ENCODE measurements around the gene CCDC183.

The CCDC183 gene

GRCh38 chr9:136828474-136829140 is 32.5 kb downstream of the CCDC183 start:
- Histone ChIP-seq H3K79me2 (ENCODE audit: control insufficient read depth, low read length) (no peaks in the 10 kb centered on the region; the same call in 1 of the 2 replicates), H3K4me2 (ENCODE audit: low read length) (no peak overlapping the region), H3K9me2 (replicated peaks; ENCODE audit: control insufficient read depth, low read length) (no peaks in the 10 kb centered on the region), H3K36me3 (ENCODE audit: control insufficient read depth, low read length) (peaks cover 88% of the 10 kb centered on the region), H3K4me1 (ENCODE audit: control insufficient read depth, low read length) (no peaks in the 10 kb centered on the region), H3K27ac (ENCODE audit: low read depth, low read length) (no peak overlapping the region), H3F3A (ENCODE audit: control insufficient read depth, insufficient read depth) (no peaks in the 10 kb centered on the region), H4K20me1 (ENCODE audit: control insufficient read depth, insufficient read depth, low read depth, low read length) (no peaks in the 10 kb centered on the region; the same call in 1 of the 2 replicates), H3K4me3 (ENCODE audit: low read length) (no peak overlapping the region), H3K27me3 (ENCODE audit: control insufficient read depth, low read length) (no peaks in the 10 kb centered on the region), H3K9me3 (ENCODE audit: control insufficient read depth, insufficient read depth, low read length) (no peaks in the 10 kb centered on the region)
- no peak for TF ChIP-seq CTCF (IDR thresholded peaks at IDR 0.05; ENCODE audit: low read depth, low read length, poor library complexity, severe bottlenecking)
- no peak for TF ChIP-seq EZH2phosphoT487 (IDR thresholded peaks at IDR 0.05; ENCODE audit: borderline replicate concordance, low read length)

- Histone ChIP-seq H3K36me3 (ENCODE audit: control insufficient read depth, low read length) (peaks cover 83% of the 10 kb centered on the region), H3K79me2 (ENCODE audit: control insufficient read depth, low read length) (no peaks in the 10 kb centered on the region), H3K27me3 (ENCODE audit: control insufficient read depth, low read length) (no peaks in the 10 kb centered on the region)
Measured at GRCh38 chr9:136829412-136829811, 33.3 kb downstream of the CCDC183 start.

GRCh38 chr9:136829981-136830885 is 34.1 kb downstream of the CCDC183 start:
- Histone ChIP-seq H3K4me3 (ENCODE audit: low read length) (no peak overlapping the region), H3K4me1 (ENCODE audit: control insufficient read depth, low read length) (no peaks in the 10 kb centered on the region), H3K4me2 (ENCODE audit: low read length) (no peak overlapping the region), H3K9me3 (ENCODE audit: control insufficient read depth, insufficient read depth, low read length) (no peaks in the 10 kb centered on the region), H3F3A (ENCODE audit: control insufficient read depth, insufficient read depth) (no peaks in the 10 kb centered on the region), H3K9me2 (replicated peaks; ENCODE audit: control insufficient read depth, low read length) (no peaks in the 10 kb centered on the region), H3K36me3 (ENCODE audit: control insufficient read depth, low read length) (peaks cover 75% of the 10 kb centered on the region), H3K27ac (ENCODE audit: low read depth, low read length) (no peak overlapping the region), H3K27me3 (ENCODE audit: control insufficient read depth, low read length) (no peaks in the 10 kb centered on the region), H4K20me1 (ENCODE audit: control insufficient read depth, insufficient read depth, low read depth, low read length) (no peaks in the 10 kb centered on the region; the same call in 1 of the 2 replicates), H3K79me2 (ENCODE audit: control insufficient read depth, low read length) (no peaks in the 10 kb centered on the region)
- TF ChIP-seq EZH2phosphoT487 (IDR thresholded peaks at IDR 0.05; ENCODE audit: borderline replicate concordance, low read length) (no peak), CTCF (IDR thresholded peaks at IDR 0.05; ENCODE audit: low read depth, low read length, poor library complexity, severe bottlenecking) (no peak)

More at GRCh38 chr9:136829412-136829811, 33.3 kb downstream of the CCDC183 start:
- Histone ChIP-seq H4K20me1 (ENCODE audit: control insufficient read depth, insufficient read depth, low read depth, low read length) (no peaks in the 10 kb centered on the region; the same call in 1 of the 2 replicates), H3K4me2 (ENCODE audit: low read length) (no peak overlapping the region), H3K9me3 (ENCODE audit: control insufficient read depth, insufficient read depth, low read length) (no peaks in the 10 kb centered on the region), H3K4me1 (ENCODE audit: control insufficient read depth, low read length) (no peaks in the 10 kb centered on the region), H3K9me2 (replicated peaks; ENCODE audit: control insufficient read depth, low read length) (no peaks in the 10 kb centered on the region), H3F3A (ENCODE audit: control insufficient read depth, insufficient read depth) (no peaks in the 10 kb centered on the region), H3K27ac (ENCODE audit: low read depth, low read length) (no peak overlapping the region), H3K4me3 (ENCODE audit: low read length) (no peak overlapping the region)
- no peak for TF ChIP-seq EZH2phosphoT487 (IDR thresholded peaks at IDR 0.05; ENCODE audit: borderline replicate concordance, low read length)
- TF ChIP-seq CTCF (IDR thresholded peaks at IDR 0.05; ENCODE audit: low read depth, low read length, poor library complexity, severe bottlenecking): no peak

Data from DOHH2 (cell line).